K562 (cell line): ENCODE data around the gene LPIN1. TPM values are rescaled to one million over a fixed set of nuclear protein-coding genes. Genes with fewer than 3 reads are reported as not detected.

Source experiments
- BCOR ChIP-seq: fragments of 450-650 bp; IDR thresholded peaks from 2 replicates; pipeline ENCODE4 v1.6.1; 2016
- CBFA2T3 ChIP-seq: fragments of 450-650 bp; IDR thresholded peaks from 2 replicates; pipeline ENCODE4 v1.6.1; 2017
- COPS2 ChIP-seq: fragments of 450-650 bp; conservative IDR thresholded peaks from 2 replicates; pipeline ENCODE4 v1.6.1; 2016; ENCODE audit warnings: mild to moderate bottlenecking, moderate library complexity
- E2F8 ChIP-seq: fragments of 450-650 bp; IDR thresholded peaks from 2 replicates; pipeline ENCODE4 v1.7.1; 2018; ENCODE audit warnings: mild to moderate bottlenecking, low read depth; ENCODE audit not compliant: partially characterized antibody
- FOXA3 ChIP-seq, 2 experiments: fragments of 450-650 bp in 1 of 2; sonication (generic) in 1 of 2; formaldehyde crosslinking; IDR thresholded peaks in 1 of 2; conservative IDR thresholded peaks in 1 of 2; 2 replicates each; pipeline versions ENCODE4 v1.4.0 to v1.8.0; 2020 to 2022; ENCODE audit warnings: mild to moderate bottlenecking in 2 of 2, missing genetic modification reagents in 1 of 2
- HDGF ChIP-seq: fragments of 450-650 bp; IDR thresholded peaks from 2 replicates; pipeline ENCODE4 v1.6.1; 2016
- HMGN3 ChIP-seq: IDR thresholded peaks from 2 replicates; pipeline ENCODE4 v1.6.1; 2011; ENCODE audit warnings: borderline replicate concordance, low read depth, mild to moderate bottlenecking, mixed read lengths, low read length; ENCODE audit not compliant: insufficient read length; ENCODE audit errors: extremely low read depth
- ILF3 ChIP-seq: fragments of 450-650 bp; IDR thresholded peaks from 2 replicates; pipeline ENCODE4 v1.6.1; 2018; ENCODE audit warnings: antibody characterized with exemption, mild to moderate bottlenecking, moderate library complexity, borderline replicate concordance
- MAZ ChIP-seq, 2 experiments: fragments of 450-650 bp in 1 of 2; sonication (generic) in 1 of 2; formaldehyde crosslinking; IDR thresholded peaks in 1 of 2; conservative IDR thresholded peaks in 1 of 2; 2 replicates each; pipeline versions ENCODE4 v1.4.0 to v1.5.0; 2020; ENCODE audit warnings: mild to moderate bottlenecking in 1 of 2, missing genetic modification reagents in 1 of 2
- NCOA6 ChIP-seq: fragments of 450-650 bp; IDR thresholded peaks from 2 replicates; pipeline ENCODE4 v1.6.1; 2017; ENCODE audit warnings: mild to moderate bottlenecking
- NCOR1 ChIP-seq: fragments of 450-650 bp; IDR thresholded peaks from 2 replicates; pipeline ENCODE4 v1.6.1; 2016; ENCODE audit warnings: mild to moderate bottlenecking, moderate library complexity
- NFIC ChIP-seq: fragments of 450-650 bp; IDR thresholded peaks from 2 replicates; pipeline ENCODE4 v1.6.1; 2017; ENCODE audit warnings: mild to moderate bottlenecking, inconsistent platforms
- PCBP1 ChIP-seq: fragments of 200-400 bp; formaldehyde crosslinking; IDR thresholded peaks from 2 replicates; pipeline ENCODE4 v1.6.1; 2018; ENCODE audit warnings: mild to moderate bottlenecking, low read depth, low read length; ENCODE audit not compliant: poor library complexity, severe bottlenecking
- SMARCE1 ChIP-seq: fragments of 450-650 bp; IDR thresholded peaks from 2 replicates; pipeline ENCODE4 v1.7.1; 2016; ENCODE audit warnings: mild to moderate bottlenecking
- ZFP36 ChIP-seq: fragments of 150-350 bp; IDR thresholded peaks from 2 replicates; pipeline ENCODE4 v1.6.1; 2018; ENCODE audit warnings: low read length, low read depth; ENCODE audit not compliant: partially characterized antibody
- ZNF316 ChIP-seq: fragments of 450-650 bp; IDR thresholded peaks from 2 replicates; pipeline ENCODE4 v1.6.1; 2016
- ZNF57 ChIP-seq: fragments of 450-650 bp; formaldehyde crosslinking; IDR thresholded peaks from 2 replicates; pipeline ENCODE4 v1.4.0; 2020; ENCODE audit warnings: mild to moderate bottlenecking, moderate library complexity
- polyA plus RNA-seq, 8 experiments: library from polyadenylated mRNA; depleted of rRNA in 4 of 8; stranded (reverse) in 5 of 8; unstranded in 3 of 8; fragments of >200 nt; fragmentation: Nextera tagmentation in 2 of 8; fragmentation: Illumina TruSeq in 1 of 8; extraction: Ambion mirVana in 2 of 8; extraction: Trizol in 1 of 8; gene quantifications; 2 replicates each; pipeline versions ENCODE4 v1.2.1 to v1.2.3, GENCODE V29; 2011 to 2014; ENCODE audit warnings: inconsistent platforms in 1 of 8, missing spikeins in 1 of 8
- total RNA-seq, 7 experiments: library from RNA; depleted of rRNA in 6 of 7; stranded (reverse); fragments of >200 nt in 6 of 7; fragmentation: Illumina TruSeq in 2 of 7; extraction: Trizol in 2 of 7; gene quantifications; 2 replicates each; pipeline versions ENCODE4 v1.2.1 to v1.2.3, GENCODE V29; 2011 to 2021; ENCODE audit warnings: low replicate concordance in 1 of 7

The LPIN1 gene
- total and polyA plus RNA-seq, 9 of the 15 experiments (the other 6 are each of a cell fraction or from before 2014, with no cell fraction given), result 9.2 to 84.0 (median 27.8) TPM

GRCh38 chr2:11872247-11872947 lies 126.0 kb downstream of the LPIN1 start (continued):
- no peak for TF ChIP-seq SMARCE1
- no peak for TF ChIP-seq PCBP1
- no peak for TF ChIP-seq HDGF
- peak; percentile 77 for TF ChIP-seq ZFP36
- TF ChIP-seq MAZ (CRISPR knock-in tag; conservative IDR thresholded peaks at IDR 0.05 in 1 of 2, IDR thresholded peaks at IDR 0.05 in 1 of 2), result no peak
- no peak for TF ChIP-seq E2F8
- peak; percentile 15; the same call in 1 of the 2 replicates for TF ChIP-seq NCOR1
- TF ChIP-seq ILF3, result no peak
- no peak for TF ChIP-seq NCOA6
- no peak for TF ChIP-seq COPS2
- no peak for TF ChIP-seq HMGN3
- peak in 1 of 2 experiments; percentile 29; a peak in 1 of 4 replicates for TF ChIP-seq FOXA3 (CRISPR knock-in tag; conservative IDR thresholded peaks at IDR 0.05 in 1 of 2, IDR thresholded peaks at IDR 0.05 in 1 of 2)
- TF ChIP-seq ZNF57 (CRISPR knock-in tag), result no peak
- peak; percentile 89 for TF ChIP-seq NFIC
- peak; percentile 70 for TF ChIP-seq ZNF316
- peak; percentile 29; the same call in 1 of the 2 replicates for TF ChIP-seq CBFA2T3
- peak; percentile 59; the same call in 1 of the 2 replicates for TF ChIP-seq BCOR
